ENCODE data around the gene ZNF592.

The ZNF592 gene

GRCh38 chr15:84783493-84784251 is 35.3 kb downstream of the ZNF592 start:
- Mint-ChIP-seq H3K27me3 (no peaks in the 10 kb centered on the region), H3K27ac (no peak overlapping the region), H3K4me1 (peaks cover 42% of the 10 kb centered on the region), H3K36me3 (peaks cover 65% of the 10 kb centered on the region), H3K9me3 (no peaks in the 10 kb centered on the region), H3K4me3 (no peak overlapping the region)
- ATAC-seq: no peak

GRCh38 chr15:84784262-84784661 is 35.9 kb downstream of the ZNF592 start:
- ATAC-seq: no peak
- Mint-ChIP-seq H3K36me3 (peaks cover 64% of the 10 kb centered on the region), H3K9me3 (no peaks in the 10 kb centered on the region), H3K4me3 (no peak overlapping the region), H3K27me3 (no peaks in the 10 kb centered on the region), H3K27ac (no peak overlapping the region), H3K4me1 (peaks cover 41% of the 10 kb centered on the region)

- ATAC-seq: no peak
- Mint-ChIP-seq H3K9me3 (no peaks in the 10 kb centered on the region), H3K27ac (peak overlapping the region; percentile 14), H3K27me3 (no peaks in the 10 kb centered on the region), H3K36me3 (peaks cover 57% of the 10 kb centered on the region), H3K4me3 (no peak overlapping the region), H3K4me1 (peaks cover 41% of the 10 kb centered on the region)
These were observed 36.7 kb downstream of the ZNF592 start for GRCh38 chr15:84785053-84785452.

DNA sequence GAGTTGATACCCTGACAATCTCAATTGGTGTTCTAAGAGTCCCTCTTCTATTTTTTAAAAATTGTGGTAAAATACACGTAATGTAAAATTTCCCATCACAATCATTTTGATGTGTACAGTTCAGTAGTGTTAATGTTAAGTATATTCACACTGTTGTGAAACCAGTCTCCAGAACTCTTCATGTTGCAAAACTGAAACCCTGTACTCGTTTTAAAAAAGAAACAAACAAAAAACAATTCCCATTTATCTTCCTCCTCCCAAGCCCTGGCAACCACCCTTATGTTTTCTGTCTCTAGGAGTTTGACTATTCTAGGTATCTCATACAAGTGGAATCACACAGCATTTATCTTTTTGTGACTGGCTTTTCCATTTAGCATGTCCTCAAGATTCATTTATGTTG is 40.1 kb downstream of the ZNF592 start:
- no peak for ATAC-seq

GRCh38 chr15:84789762-84790161 is 41.4 kb downstream of the ZNF592 start:
- H3K27ac Mint-ChIP-seq: peak overlapping the region; percentile 7
- no peak overlapping the region for H3K4me3 Mint-ChIP-seq
- H3K27me3 Mint-ChIP-seq: no peaks in the 10 kb centered on the region
- H3K9me3 Mint-ChIP-seq: no peaks in the 10 kb centered on the region
- peak; percentile 53 for ATAC-seq
- peaks cover 52% of the 10 kb centered on the region for H3K36me3 Mint-ChIP-seq
- H3K4me1 Mint-ChIP-seq: peaks cover 39% of the 10 kb centered on the region

More for the DNA sequence above, 40.1 kb downstream of the ZNF592 start:
- no peak overlapping the region for H3K27ac Mint-ChIP-seq
- H3K36me3 Mint-ChIP-seq: peaks cover 61% of the 10 kb centered on the region
- H3K9me3 Mint-ChIP-seq: no peaks in the 10 kb centered on the region
- no peaks in the 10 kb centered on the region for H3K27me3 Mint-ChIP-seq
- peaks cover 43% of the 10 kb centered on the region for H3K4me1 Mint-ChIP-seq
- H3K4me3 Mint-ChIP-seq: no peak overlapping the region

DNA sequence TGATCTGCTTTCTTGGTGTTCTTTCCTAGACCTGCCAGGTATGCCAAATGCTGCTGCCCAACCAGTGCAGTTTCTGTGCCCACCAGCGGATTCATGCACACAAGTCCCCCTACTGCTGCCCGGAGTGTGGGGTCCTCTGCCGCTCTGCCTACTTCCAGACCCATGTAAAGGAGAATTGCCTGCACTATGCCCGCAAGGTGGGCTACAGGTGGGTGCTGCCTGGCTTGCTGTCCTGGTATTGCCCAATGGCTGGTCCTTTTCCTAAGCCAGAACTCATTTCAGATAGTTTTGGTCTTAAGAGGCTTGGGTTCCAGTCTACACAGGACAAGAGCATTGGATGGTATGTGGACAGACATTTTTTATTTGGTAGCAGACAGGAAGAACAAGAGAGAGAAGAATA is 42.3 kb downstream of the ZNF592 start:
- Mint-ChIP-seq H3K4me1 (peaks cover 30% of the 10 kb centered on the region), H3K9me3 (no peaks in the 10 kb centered on the region), H3K36me3 (peaks cover 43% of the 10 kb centered on the region), H3K27ac (peak overlapping the region; percentile 7), H3K4me3 (no peak overlapping the region), H3K27me3 (no peaks in the 10 kb centered on the region)
- ATAC-seq: no peak

DNA sequence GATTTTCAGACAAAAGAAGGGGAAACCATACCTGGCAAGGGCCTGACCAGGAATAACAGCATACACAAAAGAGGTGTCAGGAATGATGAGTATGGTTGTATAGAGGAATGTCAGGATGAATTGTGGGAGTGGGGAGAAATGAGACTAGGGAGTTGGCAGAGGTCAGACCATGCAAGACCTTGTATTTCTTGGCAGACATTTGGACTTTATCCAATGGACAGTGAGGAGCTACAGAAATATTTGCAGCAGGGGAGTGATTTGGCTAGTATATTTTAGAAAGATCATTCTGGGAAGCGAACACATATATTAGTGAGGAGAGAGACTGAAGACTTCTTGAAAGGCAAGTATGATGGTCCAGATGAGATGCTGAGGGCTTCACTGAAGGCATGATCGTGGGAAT is 43.4 kb downstream of the ZNF592 start:
- no peaks in the 10 kb centered on the region for H3K27me3 Mint-ChIP-seq
- no peaks in the 10 kb centered on the region for H3K9me3 Mint-ChIP-seq
- H3K27ac Mint-ChIP-seq: no peak overlapping the region
- H3K36me3 Mint-ChIP-seq: peaks cover 43% of the 10 kb centered on the region
- H3K4me3 Mint-ChIP-seq: no peak overlapping the region
- ATAC-seq: no peak
- H3K4me1 Mint-ChIP-seq: peaks cover 23% of the 10 kb centered on the region

GRCh38 chr15:84793431-84794161 is 45.2 kb downstream of the ZNF592 start:
- no peaks in the 10 kb centered on the region for H3K9me3 Mint-ChIP-seq
- no peak overlapping the region for H3K4me3 Mint-ChIP-seq
- no peaks in the 10 kb centered on the region for H3K27me3 Mint-ChIP-seq
- no peak for ATAC-seq
- H3K27ac Mint-ChIP-seq: no peak overlapping the region
- H3K4me1 Mint-ChIP-seq: peaks cover 14% of the 10 kb centered on the region
- peaks cover 46% of the 10 kb centered on the region for H3K36me3 Mint-ChIP-seq

- Mint-ChIP-seq H3K27me3 (no peaks in the 10 kb centered on the region), H3K4me3 (no peak overlapping the region), H3K9me3 (no peaks in the 10 kb centered on the region), H3K27ac (no peak overlapping the region), H3K4me1 (peaks cover 11% of the 10 kb centered on the region), H3K36me3 (peaks cover 49% of the 10 kb centered on the region)
- ATAC-seq: no peak
These were observed 45.8 kb downstream of the ZNF592 start for GRCh38 chr15:84794162-84794547.

- ATAC-seq: no peak
- H3K36me3 Mint-ChIP-seq: peaks cover 58% of the 10 kb centered on the region
- H3K4me1 Mint-ChIP-seq: peaks cover 4% of the 10 kb centered on the region
- H3K9me3 Mint-ChIP-seq: no peaks in the 10 kb centered on the region
- no peak overlapping the region for H3K4me3 Mint-ChIP-seq
- H3K27me3 Mint-ChIP-seq: no peaks in the 10 kb centered on the region
- H3K27ac Mint-ChIP-seq: no peak overlapping the region
These were observed 46.8 kb downstream of the ZNF592 start for GRCh38 chr15:84795186-84795585.

DNA sequence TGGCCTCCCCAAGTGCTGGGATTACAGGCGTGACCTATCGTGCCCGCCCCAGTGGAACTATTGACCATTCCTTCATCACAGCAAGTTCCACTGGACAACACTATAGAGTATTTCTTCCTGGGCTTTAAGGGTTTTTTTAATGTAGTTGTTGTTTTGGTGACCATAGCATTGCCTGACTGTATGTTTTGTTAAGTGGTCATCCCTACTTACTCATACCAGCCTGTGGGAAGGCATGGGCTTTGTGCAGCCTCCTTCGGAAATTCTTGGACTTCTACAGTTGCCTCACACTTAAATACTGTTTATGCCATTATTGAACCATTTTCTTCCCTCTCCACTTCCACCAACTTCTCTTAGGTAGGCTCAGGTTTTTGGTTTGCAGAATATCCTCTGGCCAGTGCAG is 48.8 kb downstream of the ZNF592 start:
- H3K4me3 Mint-ChIP-seq: no peak overlapping the region
- no peaks in the 10 kb centered on the region for H3K4me1 Mint-ChIP-seq
- ATAC-seq: no peak
- H3K36me3 Mint-ChIP-seq: peaks cover 50% of the 10 kb centered on the region
- H3K27ac Mint-ChIP-seq: no peak overlapping the region
- no peaks in the 10 kb centered on the region for H3K9me3 Mint-ChIP-seq
- H3K27me3 Mint-ChIP-seq: no peaks in the 10 kb centered on the region

- ATAC-seq: no peak
- H3K4me1 Mint-ChIP-seq: no peaks in the 10 kb centered on the region
- H3K4me3 Mint-ChIP-seq: no peak overlapping the region
- H3K27me3 Mint-ChIP-seq: no peaks in the 10 kb centered on the region
- no peaks in the 10 kb centered on the region for H3K9me3 Mint-ChIP-seq
- no peak overlapping the region for H3K27ac Mint-ChIP-seq
- peaks cover 54% of the 10 kb centered on the region for H3K36me3 Mint-ChIP-seq
These were observed 49.4 kb downstream of the ZNF592 start for GRCh38 chr15:84797801-84798200.

GRCh38 chr15:84798436-84798946 is 50.1 kb downstream of the ZNF592 start:
- no peak overlapping the region for H3K27ac Mint-ChIP-seq
- peaks cover 59% of the 10 kb centered on the region for H3K36me3 Mint-ChIP-seq
- H3K27me3 Mint-ChIP-seq: no peaks in the 10 kb centered on the region
- H3K9me3 Mint-ChIP-seq: no peaks in the 10 kb centered on the region
- H3K4me3 Mint-ChIP-seq: no peak overlapping the region
- ATAC-seq: no peak
- no peaks in the 10 kb centered on the region for H3K4me1 Mint-ChIP-seq

DNA sequence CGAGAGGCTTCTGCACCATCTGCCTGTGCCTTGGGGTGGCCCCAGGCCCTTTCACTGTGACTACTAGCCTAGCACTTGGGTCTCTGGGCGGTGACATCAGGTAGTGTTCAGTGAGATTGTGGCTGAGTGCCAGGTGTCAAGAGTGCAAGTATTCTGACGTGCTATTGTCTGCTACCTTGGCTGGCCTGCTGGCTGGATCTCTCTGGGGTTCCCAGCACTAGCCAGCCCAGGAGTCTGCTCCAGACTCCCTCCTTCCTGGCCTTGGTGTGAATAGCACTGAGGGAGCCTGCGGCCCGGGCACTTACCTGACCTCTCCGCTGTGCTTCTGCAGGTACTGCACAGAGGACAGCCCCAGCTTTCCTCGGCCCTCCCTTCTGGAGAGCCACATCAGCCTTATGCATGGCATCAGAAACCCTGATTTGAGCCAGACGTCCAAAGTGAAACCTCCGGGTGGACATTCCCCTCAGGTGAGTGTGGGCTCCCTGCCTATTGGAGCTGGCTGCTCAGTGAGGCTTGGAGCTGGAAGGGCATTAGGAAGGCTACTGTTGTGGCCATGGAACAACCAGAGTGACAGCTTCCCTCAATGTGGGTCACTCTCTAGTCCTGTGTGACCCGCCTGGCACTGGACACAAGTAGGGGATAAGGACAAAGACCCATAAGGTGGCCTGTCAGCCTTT is 51.3 kb downstream of the ZNF592 start:
- H3K9me3 Mint-ChIP-seq: no peaks in the 10 kb centered on the region
- no peak for ATAC-seq
- H3K4me1 Mint-ChIP-seq: no peaks in the 10 kb centered on the region
- peaks cover 61% of the 10 kb centered on the region for H3K36me3 Mint-ChIP-seq
- H3K4me3 Mint-ChIP-seq: no peak overlapping the region
- H3K27ac Mint-ChIP-seq: no peak overlapping the region
- no peaks in the 10 kb centered on the region for H3K27me3 Mint-ChIP-seq

DNA sequence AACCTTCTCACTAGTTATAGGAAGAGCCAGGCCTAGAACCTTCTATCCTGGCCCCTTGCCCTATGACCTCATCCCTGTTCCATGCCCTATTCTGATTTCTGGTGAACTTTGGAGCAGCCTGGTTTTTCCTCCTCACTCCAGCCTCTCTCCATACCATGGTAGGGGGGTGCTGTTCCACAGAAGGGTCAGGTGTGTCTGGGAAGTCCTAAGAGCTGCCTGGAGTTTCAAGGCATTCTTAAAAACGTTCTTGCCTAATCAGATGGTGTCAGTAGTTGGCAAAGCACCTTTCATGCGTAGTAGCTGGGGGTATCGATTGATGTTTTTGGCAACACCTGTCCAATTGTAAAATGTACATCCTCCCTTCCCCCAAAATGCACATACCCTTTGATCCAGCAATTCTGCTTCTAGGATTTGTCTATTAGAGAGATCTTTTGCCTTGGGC is 52.0 kb downstream of the ZNF592 start:
- no peak for ATAC-seq

More for the DNA sequence above, 52.0 kb downstream of the ZNF592 start:
- Mint-ChIP-seq H3K27ac (no peak overlapping the region), H3K4me1 (no peaks in the 10 kb centered on the region), H3K4me3 (no peak overlapping the region), H3K9me3 (no peaks in the 10 kb centered on the region), H3K36me3 (peaks cover 69% of the 10 kb centered on the region), H3K27me3 (no peaks in the 10 kb centered on the region)
